Smooth muscle cell (in vitro differentiated cells): ENCODE results near the gene LHX3. TPM values are rescaled to one million over a fixed set of nuclear protein-coding genes. Genes with fewer than 3 reads are reported as not detected.

Experiments used
- DNase-seq: peaks from one replicate; lab custom pipeline; 2025; ENCODE audit not compliant: unreplicated experiment; lab: John Stamatoyannopoulos, UW
- H2AFZ ChIP-seq: fragments of 200-600 bp; sonication (generic); 2 replicates; pipeline ENCODE4 v1.6.0; 2016; ENCODE audit warnings: antibody characterized with exemption, low read depth, mild to moderate bottlenecking
- H3F3A ChIP-seq: fragments of 200-600 bp; sonication (generic); 2 replicates; pipeline ENCODE4 v1.6.0; 2017; ENCODE audit warnings: antibody characterized with exemption, low read depth
- H3K27ac ChIP-seq: fragments of 200-600 bp; sonication (generic); 2 replicates; pipeline ENCODE4 v1.5.1; 2016; ENCODE audit warnings: low read depth, mild to moderate bottlenecking
- H3K27me3 ChIP-seq: fragments of 200-600 bp; sonication (generic); 2 replicates; pipeline ENCODE4 v1.6.1; 2016; ENCODE audit warnings: low read depth, mild to moderate bottlenecking
- H3K36me3 ChIP-seq: fragments of 200-600 bp; sonication (generic); 2 replicates; pipeline ENCODE4 v1.5.1; 2016; ENCODE audit warnings: low read depth
- H3K4me1 ChIP-seq: fragments of 200-600 bp; sonication (generic); 2 replicates; pipeline ENCODE4 v1.5.1; 2016; ENCODE audit warnings: low read depth
- H3K4me2 ChIP-seq: fragments of 200-600 bp; sonication (generic); 2 replicates; pipeline ENCODE4 v1.6.0; 2016; ENCODE audit warnings: mild to moderate bottlenecking
- H3K4me3 ChIP-seq: fragments of 200-600 bp; sonication (generic); 2 replicates; pipeline ENCODE4 v1.5.1; 2016; ENCODE audit warnings: mild to moderate bottlenecking
- H3K79me2 ChIP-seq: fragments of 200-600 bp; sonication (generic); 2 replicates; pipeline ENCODE4 v1.6.0; 2016; ENCODE audit warnings: low read depth, mild to moderate bottlenecking
- H3K9ac ChIP-seq: fragments of 200-600 bp; sonication (generic); 2 replicates; pipeline ENCODE4 v1.6.0; 2016; ENCODE audit warnings: low read depth
- H3K9me3 ChIP-seq: fragments of 200-600 bp; sonication (generic); replicated peaks from 2 replicates; pipeline ENCODE4 v1.5.1; 2016; ENCODE audit warnings: low read depth
- H4K20me1 ChIP-seq: fragments of 200-600 bp; sonication (generic); 2 replicates; pipeline ENCODE4 v1.6.0; 2016; ENCODE audit warnings: low read depth
- CTCF ChIP-seq: fragments of 200-600 bp; sonication (generic); IDR thresholded peaks from 2 replicates; pipeline ENCODE4 v1.5.1; 2017; ENCODE audit warnings: borderline replicate concordance, mild to moderate bottlenecking, antibody characterized with exemption; ENCODE audit not compliant: insufficient read depth, poor library complexity, severe bottlenecking
- WGBS: methylation state at CpG from one replicate; pipeline ENCODE4 v1.1.7; 2016; ENCODE audit warnings: low lambda C conversion rate; 5-methylcytosine and 5-hydroxymethylcytosine counted together
- polyA plus RNA-seq: library from polyadenylated mRNA; unstranded; fragments of >200 nt; fragmentation: Nextera tagmentation; extraction: Ambion mirVana; gene quantifications from 2 replicates; pipeline ENCODE4 v1.2.1, GENCODE V29; 2016
- total RNA-seq: library from RNA; depleted of rRNA; stranded (reverse); fragments of >200 nt; gene quantifications from 2 replicates; pipeline ENCODE4 v1.2.3, GENCODE V29; 2014

LHX3 gene
- total and polyA plus RNA-seq, 2 experiments from 2014 or later, result not detected

- no peaks in the 10 kb centered on the region for H3K9me3 ChIP-seq
- 89% methylated on average over 30 of the region's 30 CpGs for WGBS
- H3F3A ChIP-seq, result no peaks in the 10 kb centered on the region
- peaks cover 5% of the 10 kb centered on the region for H3K4me1 ChIP-seq
- TF ChIP-seq CTCF, result no peak
- H3K36me3 ChIP-seq, result no peaks in the 10 kb centered on the region
- no peak for DNase-seq
- no peak overlapping the region for H3K27ac ChIP-seq
- no peaks in the 10 kb centered on the region for H3K79me2 ChIP-seq
- no peak overlapping the region for H3K4me2 ChIP-seq
- no peaks in the 10 kb centered on the region for H4K20me1 ChIP-seq
- no peak overlapping the region for H2AFZ ChIP-seq
- H3K9ac ChIP-seq, result no peak overlapping the region
- H3K27me3 ChIP-seq, result no peaks in the 10 kb centered on the region
- no peak overlapping the region for H3K4me3 ChIP-seq
Measured at GRCh38 chr9:136249877-136250559, 45.1 kb upstream of the LHX3 start.

- H3K27ac ChIP-seq, result no peak overlapping the region
- WGBS, result 87% methylated on average over 25 of the region's 30 CpGs
- no peaks in the 10 kb centered on the region for H3K9me3 ChIP-seq
- no peak overlapping the region for H3K4me3 ChIP-seq
- H2AFZ ChIP-seq, result no peak overlapping the region
- no peaks in the 10 kb centered on the region for H3F3A ChIP-seq
- no peaks in the 10 kb centered on the region for H3K27me3 ChIP-seq
- H4K20me1 ChIP-seq, result peaks cover 2% of the 10 kb centered on the region
- H3K4me2 ChIP-seq, result no peak overlapping the region
- H3K79me2 ChIP-seq, result no peaks in the 10 kb centered on the region
- peaks cover 10% of the 10 kb centered on the region for H3K4me1 ChIP-seq
- no peak overlapping the region for H3K9ac ChIP-seq
- TF ChIP-seq CTCF, result no peak
- DNase-seq, result no peak
- no peaks in the 10 kb centered on the region for H3K36me3 ChIP-seq
Measured at GRCh38 chr9:136248951-136249876, 44.3 kb upstream of the LHX3 start.

- Histone ChIP-seq H3K27ac (no peak overlapping the region), H3K36me3 (no peaks in the 10 kb centered on the region), H3K9ac (no peak overlapping the region), H3F3A (no peaks in the 10 kb centered on the region), H3K27me3 (no peaks in the 10 kb centered on the region), H4K20me1 (peaks cover 14% of the 10 kb centered on the region), H3K4me1 (peaks cover 16% of the 10 kb centered on the region), H3K79me2 (peaks cover 6% of the 10 kb centered on the region), H3K9me3 (no peaks in the 10 kb centered on the region), H2AFZ (no peak overlapping the region), H3K4me3 (no peak overlapping the region), H3K4me2 (no peak overlapping the region)
- no peak for TF ChIP-seq CTCF
- 78% methylated on average over 24 of the region's 24 CpGs for WGBS
- no peak for DNase-seq
Measured at GRCh38 chr9:136247947-136248637, 43.2 kb upstream of the LHX3 start.
